NCI-H526 (cell line): ENCODE results near the gene ALKBH4.
"Not testable (repeated sequence)": the region's sequence is repeated elsewhere in the genome, so short reads cannot be mapped to it uniquely, and the experiment has no call there.

Experiments used
- DNase-seq, 2 experiments: peaks; one replicate each; lab custom pipeline; 2025; lab: John Stamatoyannopoulos, UW

The ALKBH4 gene

GRCh38 chr7:102455596-102455995 lies 9.1 kb downstream of the ALKBH4 start:
- no peak for DNase-seq

DNA sequence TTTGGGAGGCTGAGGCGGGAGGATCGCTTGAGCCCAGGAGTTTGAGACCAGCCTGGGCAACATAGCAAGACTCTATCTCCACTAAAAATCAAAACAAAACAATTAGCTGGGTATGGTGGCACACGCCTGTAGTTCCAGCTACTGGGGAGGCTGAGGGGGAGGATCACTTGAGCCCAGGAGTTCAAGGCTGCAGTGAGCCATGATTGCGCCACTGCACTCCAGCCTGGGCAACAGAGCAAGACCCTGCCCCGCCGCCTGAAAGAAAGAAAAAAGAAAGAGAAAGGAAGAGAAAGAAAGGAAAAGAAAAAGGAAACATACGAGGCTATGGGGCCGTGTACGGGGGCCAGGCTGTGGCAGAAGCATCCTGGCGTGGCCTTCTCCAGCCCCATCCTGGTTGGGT lies 9.7 kb downstream of the ALKBH4 start:
- DNase-seq, result not testable (repeated sequence)

GRCh38 chr7:102454468-102454867 lies 10.2 kb downstream of the ALKBH4 start:
- no peak for DNase-seq

DNA sequence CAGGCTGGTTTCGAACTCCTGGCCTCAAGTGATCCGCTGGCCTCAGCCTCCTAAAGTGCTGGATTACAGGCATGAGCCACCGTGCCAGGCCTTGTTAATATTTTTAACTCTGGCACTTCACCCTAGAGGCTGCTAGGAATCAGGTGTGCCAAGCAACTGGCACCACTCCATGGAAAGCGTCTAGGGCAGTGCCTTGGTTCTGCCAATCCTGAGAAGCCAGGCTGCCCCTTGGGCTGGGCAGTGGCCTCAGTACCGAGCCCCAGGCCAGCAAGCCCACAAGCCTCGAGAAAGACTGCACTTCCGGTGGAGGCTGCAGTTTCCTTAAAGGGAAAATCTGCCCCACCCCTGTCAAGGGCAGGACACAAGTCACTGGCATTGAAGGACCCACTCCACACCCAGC lies 11.3 kb downstream of the ALKBH4 start:
- DNase-seq, result no peak

DNA sequence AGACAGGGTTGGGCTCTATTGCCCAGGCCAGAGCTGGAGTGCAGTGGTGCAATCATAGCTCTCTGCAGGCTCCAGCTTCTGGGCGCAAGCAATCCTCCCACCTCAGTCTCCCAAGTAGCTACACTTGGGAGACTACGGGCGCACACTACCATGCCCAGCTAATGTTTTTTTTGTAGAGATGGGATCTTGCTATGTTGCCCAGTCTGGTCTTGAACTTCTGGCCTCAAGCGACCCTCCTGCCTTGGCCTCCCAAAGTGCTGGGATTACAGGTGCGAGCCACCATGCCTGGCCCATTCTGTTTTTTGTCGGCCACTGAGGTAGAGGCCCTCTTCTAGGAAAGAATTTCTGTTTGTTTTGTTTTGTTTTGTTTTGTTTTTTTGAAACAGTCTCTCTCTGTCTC lies 12.2 kb downstream of the ALKBH4 start:
- DNase-seq, result no peak

GRCh38 chr7:102451371-102452054 lies 13.2 kb downstream of the ALKBH4 start:
- peak; percentile 77 to 89 for DNase-seq

DNA sequence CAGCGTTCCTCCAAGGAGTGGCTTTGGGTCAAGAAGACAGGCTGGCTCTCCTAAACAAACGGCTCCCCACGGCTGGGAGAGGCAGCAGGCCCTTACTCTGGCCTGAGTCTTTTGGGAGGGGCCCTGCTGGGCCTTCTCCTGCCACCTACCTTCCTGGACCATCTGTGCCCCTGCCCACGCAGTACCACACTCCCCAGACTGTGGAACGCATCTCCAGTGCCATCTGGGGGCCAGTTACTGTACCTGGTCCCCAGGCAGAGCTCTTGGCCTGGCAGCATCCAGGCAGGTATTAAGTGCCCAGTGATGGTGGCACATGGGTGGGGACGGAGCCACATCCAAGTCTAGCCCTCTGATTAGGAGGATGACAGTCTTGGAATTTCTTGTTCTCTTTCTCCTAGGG lies 14.4 kb downstream of the ALKBH4 start:
- peak; percentile 45 to 50 for DNase-seq

- no peak for DNase-seq
Measured at GRCh38 chr7:102449136-102449535, 15.5 kb downstream of the ALKBH4 start.

DNA sequence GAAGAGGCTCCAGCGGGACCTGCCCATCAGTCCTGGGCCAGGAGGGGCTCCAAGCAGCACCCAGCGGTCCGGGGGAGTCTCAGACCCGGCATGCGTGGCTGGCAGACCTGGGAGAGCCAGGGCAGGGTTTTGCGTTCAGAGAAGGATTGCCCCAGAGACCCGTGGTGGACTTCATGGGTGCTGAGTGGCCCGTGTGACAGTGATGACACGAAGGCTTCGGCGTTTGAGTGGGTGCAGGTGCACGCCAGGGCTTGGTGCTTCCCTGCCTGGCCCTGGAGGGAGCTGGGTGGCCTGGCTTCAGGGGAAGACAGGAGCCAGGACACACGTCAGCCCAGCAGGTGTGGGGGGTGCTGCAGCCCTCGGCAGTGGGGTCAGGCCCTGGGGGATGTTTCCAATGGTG lies 17.4 kb downstream of the ALKBH4 start:
- DNase-seq, result no peak

DNA sequence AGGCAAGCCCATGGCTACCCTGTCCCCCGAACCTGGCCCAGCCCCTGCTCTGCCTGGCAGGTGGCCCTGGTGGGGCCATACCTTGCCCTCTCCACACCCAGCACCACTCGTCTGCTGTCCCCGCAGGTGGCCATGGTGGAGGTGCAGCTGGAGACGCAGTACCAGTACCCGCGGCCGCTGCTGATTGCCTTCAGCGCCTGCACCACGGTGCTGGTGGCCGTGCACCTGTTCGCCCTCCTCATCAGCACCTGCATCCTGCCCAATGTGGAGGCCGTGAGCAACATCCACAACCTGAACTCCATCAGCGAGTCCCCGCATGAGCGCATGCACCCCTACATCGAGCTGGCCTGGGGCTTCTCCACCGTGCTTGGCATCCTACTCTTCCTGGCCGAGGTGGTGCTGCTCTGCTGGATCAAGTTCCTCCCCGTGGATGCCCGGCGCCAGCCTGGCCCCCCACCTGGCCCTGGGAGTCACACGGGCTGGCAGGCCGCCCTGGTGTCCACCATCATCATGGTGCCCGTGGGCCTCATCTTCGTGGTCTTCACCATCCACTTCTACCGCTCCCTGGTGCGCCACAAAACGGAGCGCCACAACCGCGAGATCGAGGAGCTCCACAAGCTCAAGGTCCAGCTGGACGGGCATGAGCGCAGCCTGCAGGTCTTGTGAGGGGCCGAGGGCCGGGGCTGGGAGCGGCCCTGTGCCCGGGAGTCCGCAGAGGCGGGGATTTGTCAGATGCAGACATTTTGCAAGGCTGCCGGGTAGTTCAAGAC lies 18.1 kb downstream of the ALKBH4 start:
- DNase-seq, result no peak

- DNase-seq, result no peak
Measured at GRCh38 chr7:102445674-102446071, 19.0 kb downstream of the ALKBH4 start.

DNA sequence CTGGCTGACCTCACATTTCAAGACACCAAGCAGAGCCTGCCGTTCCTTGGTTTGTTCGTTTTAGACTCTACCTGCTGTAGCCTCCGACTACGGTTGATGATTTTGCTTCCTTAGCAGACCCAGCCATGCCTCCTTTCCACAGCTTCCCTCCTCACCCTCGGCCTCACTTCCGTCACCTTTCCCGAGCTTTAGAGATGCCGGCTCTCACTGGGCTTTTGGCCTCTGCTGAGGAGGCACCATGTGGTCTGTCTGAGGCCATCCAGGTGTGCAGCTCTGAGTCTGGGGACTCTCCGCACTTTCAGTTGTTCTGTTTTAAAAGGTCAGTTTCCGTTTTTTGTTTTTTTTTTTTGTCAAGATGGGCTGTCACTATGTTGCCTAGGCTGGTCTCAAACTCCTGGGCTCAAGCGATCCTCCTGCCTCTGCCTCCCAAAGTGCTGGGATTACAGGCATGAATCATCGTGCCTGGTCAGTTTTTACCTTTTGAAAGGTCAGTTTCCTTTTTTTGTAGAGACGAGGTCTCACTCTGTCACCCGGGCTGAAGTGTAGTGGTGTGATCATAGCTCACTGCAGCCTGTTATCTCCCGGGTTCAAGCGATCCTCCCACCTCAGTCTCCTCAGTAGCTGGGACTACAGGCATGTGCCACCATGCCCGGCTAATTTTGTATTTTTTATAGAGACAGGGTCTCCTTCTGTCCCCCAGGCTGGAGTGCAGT lies 19.5 kb downstream of the ALKBH4 start:
- no peak for DNase-seq

- DNase-seq, result no peak
Measured at GRCh38 chr7:102439963-102440795, 24.5 kb downstream of the ALKBH4 start.

- DNase-seq, result no peak
Measured at GRCh38 chr7:102436118-102436517, 28.5 kb downstream of the ALKBH4 start.

DNA sequence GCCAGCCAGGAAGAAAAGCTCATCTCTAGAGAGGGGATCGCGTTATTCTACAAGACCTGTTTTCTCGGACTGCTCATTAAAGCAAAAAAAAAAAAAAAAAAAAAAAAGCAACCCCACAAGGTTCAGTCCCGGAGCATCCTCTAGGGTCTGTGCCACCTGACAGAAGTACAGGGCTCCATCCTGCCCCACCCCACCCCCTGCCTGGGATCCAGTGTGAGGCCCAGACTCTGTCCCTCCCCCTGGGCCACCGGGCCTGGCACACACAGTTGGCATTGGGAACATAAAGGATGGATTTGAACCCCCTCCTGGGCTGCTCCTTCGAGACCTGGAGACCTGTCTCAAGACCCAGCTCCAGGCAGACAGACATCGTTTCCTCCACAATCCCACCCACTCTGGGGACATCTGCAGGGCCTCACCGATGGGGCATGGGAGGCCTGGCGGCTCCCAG lies 30.6 kb downstream of the ALKBH4 start:
- peak in 1 of 2 experiments; percentile 69 for DNase-seq

- DNase-seq, result peak in 1 of 2 experiments; percentile 90
Measured at GRCh38 chr7:102433219-102434038, 31.2 kb downstream of the ALKBH4 start, which contains the start of gene ORAI2. ORAI2 (plus strand) TSS chr7:102433575; CDS start chr7:102438957, 5,382 bp downstream.

GRCh38 chr7:102432442-102433218 lies 32.0 kb downstream of the ALKBH4 start:
- DNase-seq, result peak; percentile 26 to 71

DNA sequence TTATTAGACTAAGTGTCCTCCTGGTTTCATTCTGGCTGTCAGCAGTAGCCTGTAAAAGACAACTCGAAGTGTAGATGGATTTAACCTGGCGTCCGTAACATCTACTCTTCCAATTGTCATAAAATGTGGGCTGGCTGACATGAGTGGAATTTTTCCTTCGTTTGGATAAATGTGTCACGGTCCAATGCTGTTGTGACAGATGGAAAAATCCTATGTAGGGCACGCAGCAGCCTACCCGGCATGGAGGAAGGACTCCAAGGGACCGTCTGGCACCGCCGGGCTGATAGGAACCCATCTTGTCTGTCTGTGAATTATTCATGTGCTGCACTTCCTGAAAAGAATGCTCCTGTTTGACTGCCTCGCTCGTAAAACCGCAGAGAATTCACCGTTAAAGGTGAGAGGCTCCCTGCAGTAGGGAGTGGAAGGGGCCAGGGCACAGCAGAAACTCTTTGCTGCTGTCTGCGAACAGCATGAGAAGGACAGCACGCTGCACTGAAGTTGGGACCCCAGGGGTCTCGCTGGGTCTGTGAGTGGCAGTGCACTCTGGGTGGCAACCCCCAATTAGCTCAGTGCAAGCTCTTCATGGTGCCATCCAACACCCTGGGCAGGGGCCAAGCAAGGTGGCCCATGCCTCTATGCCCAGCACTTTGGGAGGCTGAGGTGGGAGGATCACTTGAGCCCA lies 32.9 kb downstream of the ALKBH4 start:
- DNase-seq, result peak; percentile 95

DNA sequence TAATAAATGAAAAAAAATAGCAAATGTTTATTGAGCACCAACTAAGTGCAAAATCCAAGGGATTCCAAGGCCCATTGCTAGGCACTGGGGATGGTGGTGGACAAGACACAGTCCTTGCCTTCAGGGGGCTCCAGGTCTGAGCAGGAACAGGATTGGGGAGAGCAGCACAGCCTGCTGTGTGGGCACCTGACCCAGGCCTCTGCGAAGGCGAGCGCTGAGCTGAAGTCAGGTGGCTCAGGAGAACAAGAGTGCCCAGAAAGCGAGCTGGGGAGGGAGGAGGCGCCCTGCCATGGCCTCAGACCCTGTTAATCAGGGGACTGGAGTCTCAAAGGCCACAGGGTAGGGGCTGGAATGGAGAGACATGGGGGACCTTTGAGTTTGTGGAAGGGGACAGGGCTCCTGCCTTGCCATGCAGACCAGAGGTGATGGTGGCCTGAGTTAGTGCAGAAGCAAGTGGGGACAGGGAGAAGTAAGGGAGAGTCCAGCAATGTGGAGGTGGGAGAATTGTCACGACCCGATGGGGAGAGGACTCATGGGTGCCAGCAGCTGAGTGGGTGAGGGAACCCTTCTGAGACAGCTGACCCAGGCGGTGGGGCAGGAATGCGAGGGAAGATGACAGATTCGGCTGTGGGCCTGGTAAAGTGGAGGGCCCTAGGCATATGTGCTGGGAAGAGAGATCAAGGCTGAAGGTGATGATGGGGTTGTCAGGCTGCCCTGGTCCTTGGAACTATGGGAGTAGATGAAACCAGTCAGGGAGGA lies 35.3 kb downstream of the ALKBH4 start:
- DNase-seq, result no peak
